Stimulated activated CD8-positive, alpha-beta memory T cell treated with anti-CD3 and anti-CD28 coated beads, Interleukin-12 subunit alpha, Interleukin-12 subunit beta, amount 100 ng/mL, for 24 hours (primary cell): ENCODE measurements around the gene CYP2R1.

Source experiments
- DNase-seq: peaks from one replicate; pipeline ENCODE4 v3.0.0-alpha.2; 2020; ENCODE audit errors: extremely low read depth

The CYP2R1 gene

GRCh38 chr11:14892036-14892556, at the start of gene CYP2R1:
TSS of gene CYP2R1 (minus strand) at chr11:14892231. CDS start at chr11:14892205, 26 bp downstream.
- peak; percentile 74 for DNase-seq

GRCh38 chr11:14938936-14939335, 46.9 kb upstream of the CYP2R1 start:
- DNase-seq = no peak

DNA sequence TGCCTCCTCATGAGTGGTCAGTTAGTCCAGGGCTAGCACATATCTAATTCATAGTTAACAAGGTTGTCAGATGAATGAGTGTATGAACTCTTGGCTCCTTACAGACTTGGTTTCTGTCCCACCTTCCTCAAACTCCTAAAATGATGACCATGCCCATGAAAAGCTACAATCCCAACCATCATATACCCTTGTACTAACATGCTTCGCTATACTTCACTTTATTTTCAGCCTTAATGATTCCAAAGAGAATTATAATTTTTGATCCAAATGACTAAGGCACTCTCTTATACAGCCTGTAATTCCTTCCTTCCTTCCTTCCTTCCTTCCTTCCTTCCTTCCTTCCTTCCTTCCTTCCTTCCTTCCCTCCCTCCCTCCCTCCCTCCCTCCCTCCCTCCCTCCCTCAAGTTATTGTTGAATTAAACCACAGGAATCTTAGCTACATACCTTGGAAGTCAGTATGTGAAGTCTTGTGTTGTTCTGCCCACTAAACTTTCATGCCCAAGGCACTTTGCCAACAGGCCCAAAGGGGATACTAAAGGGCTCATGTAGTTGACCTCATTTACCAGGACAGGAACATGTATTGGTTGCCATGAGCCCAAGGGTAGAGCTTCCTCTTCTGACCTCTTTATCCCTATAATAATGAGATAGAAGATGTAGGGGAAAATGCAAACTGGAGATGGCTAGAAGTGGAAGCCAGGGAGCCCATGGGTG, 42.8 kb upstream of the CYP2R1 start:
- no peak for DNase-seq

GRCh38 chr11:14932447-14932846, 40.4 kb upstream of the CYP2R1 start:
- no peak for DNase-seq

- no peak for DNase-seq
Measured at GRCh38 chr11:14930369-14930768, 38.3 kb upstream of the CYP2R1 start.

DNA sequence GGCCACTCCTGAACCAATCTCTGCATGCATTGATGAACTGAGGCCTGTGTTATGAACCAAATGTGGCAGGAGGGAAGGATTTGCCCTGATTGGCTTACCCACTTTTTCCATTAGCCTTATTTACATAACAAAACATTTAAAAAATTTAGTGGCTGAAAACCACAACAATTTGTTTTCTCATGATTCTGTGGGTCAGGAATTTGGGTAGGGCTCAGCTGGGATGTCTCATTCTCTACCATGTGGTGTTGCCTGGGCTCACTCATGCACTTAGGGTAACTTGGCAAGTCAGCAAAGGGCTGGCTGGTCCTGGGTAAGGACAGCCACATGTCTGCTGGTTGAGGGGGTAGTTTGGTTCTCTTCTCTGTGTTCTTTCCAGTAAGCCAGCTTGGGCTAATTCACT, 35.1 kb upstream of the CYP2R1 start:
- DNase-seq = no peak

DNA sequence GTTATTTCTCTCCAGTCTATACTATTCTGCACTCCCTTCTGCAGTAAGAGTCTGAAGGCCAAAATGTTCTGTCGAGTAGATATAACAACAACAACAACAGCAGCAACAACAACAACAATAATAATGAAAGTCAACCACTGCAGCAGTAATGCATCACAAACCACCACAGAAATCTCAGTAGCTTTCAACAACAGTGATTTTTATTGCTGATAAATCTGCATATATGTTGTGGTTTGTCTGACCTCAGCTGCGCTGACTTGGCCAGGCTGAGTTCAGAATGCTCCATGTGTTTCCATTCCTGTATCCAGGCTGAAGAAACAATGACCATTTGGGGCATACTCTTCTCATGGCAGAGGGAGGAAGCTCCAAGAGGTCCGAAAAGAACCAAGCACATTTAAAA, 32.3 kb upstream of the CYP2R1 start:
- DNase-seq = no peak

DNA sequence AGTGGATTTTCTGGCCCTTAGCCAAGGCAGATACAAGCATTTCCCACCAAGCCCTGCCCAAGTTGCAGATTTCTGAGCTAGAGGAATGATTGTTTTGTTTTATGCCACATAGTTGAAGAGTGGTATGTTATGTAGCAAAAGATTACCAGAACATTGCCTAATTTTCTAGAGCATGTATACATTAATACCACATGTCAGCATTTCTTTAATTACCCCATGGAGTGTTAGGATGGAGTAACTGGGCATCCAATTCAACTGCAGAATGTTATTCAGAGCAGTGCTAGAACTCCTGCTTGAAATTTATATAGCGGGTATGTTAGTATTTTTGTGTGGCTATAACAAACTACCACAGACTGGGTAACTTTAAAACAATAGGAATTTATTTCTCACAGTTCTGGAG, 24.4 kb upstream of the CYP2R1 start:
- no peak for DNase-seq

DNA sequence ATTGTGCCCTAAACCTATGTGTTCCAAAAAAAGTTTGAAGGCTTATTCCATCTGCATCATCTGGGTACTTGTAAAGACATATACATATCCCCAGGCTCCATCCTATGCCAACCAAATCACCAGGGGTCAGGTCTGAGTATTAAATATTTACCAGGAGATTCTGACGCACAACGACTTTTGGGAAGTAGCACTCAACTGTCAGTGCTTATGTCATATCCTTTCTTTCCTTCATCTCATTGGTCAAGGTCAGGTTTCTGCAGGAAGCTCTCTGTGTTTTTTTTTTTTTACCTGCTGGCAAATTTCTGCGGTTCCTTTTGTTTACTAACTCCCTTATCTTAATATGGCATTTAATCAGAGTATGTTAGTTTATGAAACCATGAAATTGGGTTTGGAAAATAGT, 22.5 kb upstream of the CYP2R1 start:
- DNase-seq = no peak

DNA sequence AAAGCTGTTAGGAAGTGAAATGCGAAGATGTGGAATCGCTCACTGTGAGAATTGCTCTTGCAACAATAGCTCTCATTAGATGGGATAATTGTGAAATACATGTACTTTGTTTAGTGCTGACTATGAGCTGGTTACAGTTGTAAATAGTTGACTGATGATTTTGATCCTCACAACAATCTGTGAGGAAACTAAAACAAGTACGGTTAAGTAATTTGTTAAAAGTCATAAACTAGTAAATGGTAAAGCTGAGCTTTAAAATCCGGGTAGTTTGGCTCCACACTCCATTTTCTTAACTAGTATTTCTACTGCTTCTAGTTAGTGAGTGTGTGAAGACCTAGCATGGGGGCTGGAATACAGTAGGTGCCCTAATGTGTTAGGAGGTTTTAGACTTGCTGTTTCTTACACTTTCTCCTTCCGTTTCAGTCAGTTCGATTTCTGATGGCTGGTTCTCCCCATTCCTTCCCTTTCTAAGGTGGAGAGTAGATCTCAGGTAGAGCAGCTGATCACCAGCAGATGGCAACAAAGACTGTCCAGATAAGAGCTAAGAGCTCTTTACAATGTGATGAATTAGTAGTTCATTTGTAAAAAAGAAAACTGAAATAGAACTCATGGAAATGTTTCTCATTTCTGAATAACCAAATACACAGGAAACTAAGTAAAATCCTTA, 16.3 kb upstream of the CYP2R1 start:
- DNase-seq = no peak

DNA sequence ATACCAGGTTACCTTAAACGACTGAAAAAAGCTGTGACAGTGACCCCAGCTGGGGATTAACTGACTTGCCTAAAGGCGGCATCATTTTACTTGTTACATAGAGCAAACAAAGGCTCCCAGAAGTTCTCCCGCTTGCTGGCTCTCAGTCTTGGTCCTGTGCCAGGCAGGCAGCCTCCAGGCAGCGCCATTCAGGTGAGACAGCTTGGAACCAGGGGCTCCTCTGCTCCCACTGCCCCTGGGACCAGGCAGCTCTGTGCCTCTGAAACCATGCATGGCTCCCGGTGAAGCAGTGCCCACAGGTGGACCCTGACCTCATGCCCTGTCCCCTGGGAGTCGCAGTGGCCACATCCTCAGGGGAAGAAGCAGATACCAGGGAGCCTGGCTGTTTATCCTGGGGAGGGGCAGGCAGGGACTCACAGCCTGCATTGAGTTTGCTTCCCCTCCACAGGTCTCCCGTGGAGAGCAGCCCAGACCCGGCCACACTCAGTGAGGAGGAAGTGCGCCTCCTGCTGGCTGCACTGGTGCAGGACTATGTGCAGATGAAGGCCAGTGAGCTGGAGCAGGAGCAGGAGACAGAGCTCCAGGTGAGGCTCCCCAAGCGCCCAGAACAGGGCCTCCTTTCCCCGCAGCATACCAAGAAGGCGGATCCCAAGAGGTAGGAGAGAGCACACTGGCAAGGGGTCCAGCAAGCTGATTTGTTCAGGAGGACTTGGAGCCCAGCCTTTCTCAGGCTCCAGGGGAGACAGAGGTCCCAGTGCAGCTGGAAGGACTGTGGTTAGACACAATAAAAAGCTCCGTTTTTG, 15.6 kb upstream of the CYP2R1 start:
- peak; percentile 57 for DNase-seq

- no peak for DNase-seq
Measured at GRCh38 chr11:14906993-14907392, 15.0 kb upstream of the CYP2R1 start.

DNA sequence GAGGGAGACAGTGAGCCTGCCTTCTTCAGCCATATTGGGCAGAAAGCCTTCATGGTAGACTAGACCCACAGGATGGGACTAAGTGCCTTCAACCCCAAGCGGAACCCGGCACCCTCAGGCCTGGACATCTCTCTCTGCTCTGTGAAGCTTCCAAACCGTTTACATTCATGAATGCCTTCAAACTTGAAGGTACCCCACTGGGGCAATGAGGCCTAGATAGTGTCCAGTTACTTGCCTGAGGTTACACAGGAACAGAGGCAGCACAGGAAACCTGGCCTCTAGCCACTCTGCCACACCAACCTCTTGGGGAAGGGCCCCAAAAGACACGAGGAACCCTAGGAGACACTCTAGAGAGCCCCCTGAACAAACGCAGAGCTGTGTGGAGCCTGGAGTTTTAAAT, 14.5 kb upstream of the CYP2R1 start:
- no peak for DNase-seq

DNA sequence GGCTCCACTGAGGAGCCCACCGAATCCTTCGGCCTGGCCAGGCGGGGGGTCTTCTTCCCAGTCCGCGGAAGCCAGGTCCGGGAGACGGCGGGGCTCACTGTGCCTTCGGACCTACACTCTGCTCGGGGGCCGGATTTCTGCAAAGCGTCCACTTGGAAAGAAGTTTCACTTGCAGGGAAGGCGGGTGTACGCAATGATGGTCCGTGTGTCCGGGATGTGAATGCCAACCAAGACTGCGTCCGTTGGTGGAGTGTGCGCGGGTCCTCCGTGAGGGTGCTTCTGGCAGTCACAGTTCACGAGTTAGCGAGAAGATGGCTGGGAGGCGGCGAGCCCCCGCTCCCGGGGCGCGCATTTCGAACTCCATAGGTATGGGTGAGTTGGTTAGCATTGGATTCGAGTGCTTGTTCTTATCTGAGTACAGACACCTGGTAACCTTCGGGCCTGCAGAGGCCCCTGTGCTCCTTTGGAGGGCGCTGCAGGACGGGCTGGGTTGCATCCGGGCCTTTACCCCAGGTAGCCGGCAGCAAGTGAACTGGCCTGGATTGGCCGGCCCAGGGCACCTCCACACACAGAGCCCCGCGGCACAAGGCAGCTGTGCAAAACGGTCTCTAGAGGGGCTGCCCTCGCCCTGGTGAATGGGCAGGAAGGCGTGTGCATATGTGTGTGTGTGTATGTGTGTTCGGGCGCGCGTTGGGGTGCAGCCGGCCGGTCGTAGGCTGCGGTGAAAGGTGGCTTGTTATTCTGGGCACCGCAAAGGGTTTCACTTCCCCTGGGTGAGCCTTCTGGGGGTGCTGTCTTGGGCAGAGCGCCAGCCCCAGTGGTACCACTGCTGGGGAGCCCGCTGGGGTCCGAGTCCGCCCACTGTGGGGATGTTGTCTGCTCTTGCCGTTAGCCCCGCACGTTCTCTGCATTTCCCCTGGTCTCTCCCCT, 13.3 kb upstream of the CYP2R1 start:
- peak; percentile 23 for DNase-seq

GRCh38 chr11:14904745-14905103, 12.7 kb upstream of the CYP2R1 start:
- DNase-seq = peak; percentile 66

DNA sequence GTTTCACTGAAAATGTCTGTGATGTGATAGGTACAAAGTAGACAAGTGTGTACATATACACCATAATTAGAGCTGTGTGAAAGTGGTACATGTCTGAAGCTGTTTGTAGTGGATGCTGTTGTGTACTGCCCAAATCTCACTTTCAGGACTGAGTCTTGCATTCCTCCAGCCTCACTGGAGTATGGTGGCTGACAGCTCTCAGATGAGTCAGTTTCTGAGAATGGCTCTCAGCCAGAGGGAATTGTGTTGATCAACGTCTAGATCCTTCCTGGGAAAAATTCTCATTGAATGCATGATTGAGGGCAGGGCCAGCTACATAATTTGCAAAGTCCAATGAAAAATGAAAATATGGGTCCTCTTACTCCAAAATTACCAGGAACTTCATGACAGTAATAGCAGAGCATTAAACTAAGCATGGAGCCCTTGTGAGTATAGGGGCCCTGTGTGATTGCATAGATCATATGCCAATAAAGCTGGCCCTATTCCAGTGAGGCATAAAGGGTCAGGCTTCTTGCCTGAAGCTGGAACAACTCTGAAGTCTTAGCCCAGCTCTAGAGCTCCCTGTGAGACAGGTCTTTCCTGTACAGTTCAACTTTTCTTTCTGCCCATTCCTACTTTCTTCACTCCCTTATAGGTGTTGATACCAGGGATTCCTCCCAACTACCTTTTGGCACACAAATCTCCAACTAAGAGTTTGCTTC, 10.8 kb upstream of the CYP2R1 start:
- DNase-seq = no peak

- DNase-seq = no peak
Measured at GRCh38 chr11:14898906-14899305, 6.9 kb upstream of the CYP2R1 start.

GRCh38 chr11:14898355-14898754, 6.3 kb upstream of the CYP2R1 start:
- DNase-seq = no peak

GRCh38 chr11:14894657-14895598, 2.9 kb upstream of the CYP2R1 start:
- no peak for DNase-seq

DNA sequence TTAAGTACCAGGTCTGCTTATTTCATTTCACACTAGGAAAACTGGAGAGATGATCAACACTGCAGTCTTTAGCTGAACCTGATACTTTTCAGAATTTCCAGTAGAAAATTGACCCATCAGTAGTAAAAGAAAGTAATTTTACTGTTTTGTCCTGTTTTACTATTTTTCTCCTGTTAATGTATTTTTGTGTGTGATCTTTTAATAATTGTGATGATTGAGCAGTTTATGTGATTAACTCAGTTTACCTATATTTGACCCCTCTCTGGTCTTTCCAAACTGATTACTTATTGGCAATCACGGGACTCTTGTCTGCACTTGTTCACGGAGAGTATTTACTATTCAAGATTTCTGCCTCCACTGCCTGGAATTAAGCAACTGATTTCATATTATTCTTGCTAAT, 546 bp upstream of the CYP2R1 start:
- no peak for DNase-seq
